Activated T-cell treated with anti-CD3 and anti-CD28 coated beads for 1 hour (primary cell): ENCODE results near the gene DOCK4.

ENCODE experiments used
- DNase-seq: peaks from one replicate; pipeline ENCODE4 v3.0.0-alpha.2; 2020; ENCODE audit warnings: low read depth

Gene DOCK4

DNA sequence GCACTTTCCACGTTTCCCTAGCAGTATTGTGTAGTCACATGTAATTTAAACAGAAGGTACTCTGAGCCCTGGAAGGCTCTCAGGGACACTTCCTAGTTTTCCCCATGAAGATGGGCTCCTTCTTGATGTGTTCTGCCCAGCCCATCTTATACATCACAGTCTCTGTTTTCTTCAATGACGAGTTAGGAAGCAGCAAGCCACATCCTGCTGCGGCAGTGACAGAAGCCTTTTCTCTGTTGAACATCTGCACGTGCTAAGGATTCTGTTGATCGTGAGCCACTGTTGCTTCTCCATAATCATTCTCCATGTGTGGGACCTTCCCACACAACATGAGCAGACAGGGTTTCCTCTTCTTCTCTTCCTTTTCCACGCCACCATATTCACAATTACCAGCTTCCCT, 346.0 kb downstream of the DOCK4 start:
- no peak for DNase-seq

DNA sequence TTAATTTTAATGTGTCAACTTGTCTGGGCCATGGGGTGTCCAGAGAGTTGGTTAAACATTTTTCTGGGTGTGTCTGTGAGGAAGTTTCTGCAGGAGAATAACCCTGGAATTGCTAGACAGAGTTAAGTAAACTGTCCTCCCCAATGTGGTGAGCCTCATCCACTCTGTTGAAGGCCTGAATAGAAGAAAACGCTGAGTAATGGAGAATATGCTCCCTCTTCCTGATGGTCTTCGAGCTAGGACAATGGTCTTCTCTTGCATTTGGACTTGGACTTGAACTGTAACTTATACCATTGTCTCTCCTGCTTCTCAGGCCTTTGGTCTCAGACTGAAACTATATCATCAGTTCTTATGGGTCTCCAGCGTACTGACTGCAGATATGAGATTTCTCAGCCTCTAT, 347.9 kb downstream of the DOCK4 start:
- no peak for DNase-seq

DNA sequence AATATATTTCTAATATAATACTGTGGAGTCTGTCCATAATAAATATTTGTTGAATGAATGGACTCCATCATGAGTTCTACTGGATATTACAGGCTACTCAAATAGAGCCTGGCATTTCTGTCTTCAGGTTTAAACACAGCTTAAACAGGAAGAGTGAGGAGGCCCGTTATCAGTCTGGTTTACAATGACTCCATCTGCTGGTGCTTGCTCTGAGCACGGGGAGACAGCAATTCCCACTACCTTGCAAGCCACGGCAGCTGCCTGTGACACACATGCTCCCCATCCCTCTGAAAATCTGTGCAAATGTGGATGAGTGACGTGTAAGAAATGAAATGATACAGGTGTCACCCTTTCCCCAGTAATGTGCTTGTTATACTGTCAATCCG, 350.4 kb downstream of the DOCK4 start:
- no peak for DNase-seq

DNA sequence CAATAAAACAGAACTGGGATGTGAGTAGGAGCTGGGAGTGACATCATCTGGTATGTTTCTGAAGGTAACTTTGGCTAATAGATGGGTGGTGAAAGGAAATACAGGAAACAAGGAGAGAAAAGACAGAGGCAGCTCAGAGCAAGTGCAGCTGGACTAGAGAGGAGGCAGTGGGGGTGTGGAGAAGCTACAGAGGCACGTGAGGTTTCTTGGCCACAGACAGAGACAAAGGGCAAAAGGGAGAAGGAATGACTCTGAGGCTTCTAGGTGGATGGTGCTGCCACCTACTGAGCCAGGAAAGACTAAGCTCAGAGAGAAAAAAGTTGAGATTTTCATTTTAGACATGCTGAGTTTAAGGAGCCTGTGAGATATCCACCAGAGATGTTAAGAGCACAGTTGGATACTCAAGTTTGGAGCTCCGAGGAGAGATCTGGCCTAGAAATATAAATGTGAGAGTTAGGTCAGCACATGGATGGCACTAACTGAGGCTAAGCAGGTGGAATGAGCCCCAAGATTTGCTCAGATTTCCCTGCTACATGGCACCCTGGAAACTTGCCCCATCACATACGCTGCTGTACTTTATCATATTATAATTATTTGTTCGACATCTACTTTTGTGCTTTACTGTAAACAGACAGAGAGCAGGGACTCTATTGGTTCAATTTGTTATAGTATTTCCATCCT, 350.9 kb downstream of the DOCK4 start:
- DNase-seq: no peak

DNA sequence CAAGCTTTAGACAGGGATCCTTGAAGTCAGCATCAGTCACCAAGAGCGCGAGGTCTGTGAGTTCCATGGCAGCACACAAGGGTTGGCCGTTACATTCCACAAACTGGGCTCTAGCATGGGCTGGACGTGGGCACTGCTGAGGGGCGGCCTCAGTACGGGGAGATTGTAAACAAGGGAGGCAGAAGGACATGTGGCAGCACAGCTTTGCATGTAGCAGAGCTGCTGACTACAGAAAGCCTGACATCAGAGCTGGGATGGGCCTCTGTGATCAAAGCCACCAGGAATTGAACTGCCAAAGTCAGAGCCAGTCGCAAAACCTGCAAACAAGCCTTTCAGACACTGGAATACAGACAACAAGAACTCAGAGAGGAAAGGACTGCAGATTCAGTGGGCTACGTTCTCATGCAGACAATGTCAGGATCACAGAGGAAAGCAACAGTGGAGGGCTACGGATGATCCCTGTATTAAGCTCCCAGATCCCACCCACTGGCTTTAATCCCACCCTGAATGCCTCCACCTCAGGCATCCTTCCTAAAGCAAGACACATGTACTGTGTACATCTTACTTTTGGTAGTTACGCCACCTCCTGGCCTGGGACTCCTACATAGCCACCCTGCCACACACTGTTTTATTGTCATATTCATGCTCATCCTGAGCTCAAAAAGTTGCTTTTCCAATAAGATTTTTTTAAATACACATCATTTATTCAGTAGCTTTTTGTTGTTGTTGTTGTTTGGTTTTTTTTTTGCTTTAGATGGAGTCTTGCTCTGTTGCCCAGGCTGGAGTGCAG, 352.8 kb downstream of the DOCK4 start:
- no peak for DNase-seq

DNA sequence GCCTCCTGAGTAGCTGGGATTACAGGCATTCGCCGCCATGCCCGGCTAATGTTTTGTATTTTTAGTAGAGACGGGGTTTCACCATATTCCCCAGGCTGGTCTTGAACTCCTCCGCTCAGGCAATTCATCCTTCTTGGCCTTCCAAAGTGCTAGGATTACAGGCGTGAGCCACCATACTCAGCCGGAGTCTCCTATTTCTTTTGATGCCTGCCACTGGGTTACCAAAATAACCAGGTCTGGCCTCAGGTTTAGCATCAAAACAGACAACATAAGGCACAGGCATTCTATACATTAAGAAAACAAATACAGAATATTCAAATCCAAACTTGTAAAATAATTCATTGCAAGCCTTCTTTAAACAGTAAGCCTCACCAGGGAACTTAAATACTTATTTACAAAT, 354.1 kb downstream of the DOCK4 start:
- no peak for DNase-seq

DNA sequence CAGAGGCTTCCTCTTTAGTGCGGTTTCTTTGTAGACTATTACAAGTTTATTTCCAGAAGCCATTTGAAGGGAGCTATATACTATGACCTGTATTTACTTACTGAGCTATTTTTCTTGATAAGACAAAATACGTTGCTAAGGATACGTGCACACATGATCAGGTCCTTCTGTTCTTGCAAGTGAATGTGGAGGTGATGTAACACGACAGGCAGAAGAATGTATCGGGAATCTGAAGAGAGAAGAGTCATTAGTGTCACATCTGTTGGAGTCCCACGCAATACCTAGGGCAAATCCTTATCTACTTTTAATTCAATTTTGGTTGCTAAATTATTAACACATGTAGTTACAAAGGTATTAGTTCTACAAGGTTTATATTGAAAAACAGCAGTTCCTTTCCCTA, 359.3 kb downstream of the DOCK4 start:
- DNase-seq: no peak

DNA sequence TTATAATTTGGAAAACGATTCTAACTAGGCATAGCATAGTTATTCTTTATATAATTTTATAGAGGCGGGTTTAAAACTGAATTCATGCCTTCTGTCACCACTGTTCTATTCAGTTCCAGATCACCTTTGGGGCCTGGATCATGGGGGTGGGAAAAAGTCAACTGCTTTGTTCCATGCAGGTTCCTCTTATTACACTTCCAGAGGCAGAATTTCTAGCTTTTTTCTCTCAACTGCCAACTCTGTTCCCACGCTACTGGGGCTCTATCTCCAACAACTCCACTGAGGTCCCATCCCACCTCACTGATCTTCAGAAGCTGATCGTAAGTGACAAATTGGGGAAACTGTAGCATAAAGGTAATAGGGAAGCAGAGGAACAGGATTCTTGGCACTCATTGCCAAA, 360.3 kb downstream of the DOCK4 start:
- no peak for DNase-seq

DNA sequence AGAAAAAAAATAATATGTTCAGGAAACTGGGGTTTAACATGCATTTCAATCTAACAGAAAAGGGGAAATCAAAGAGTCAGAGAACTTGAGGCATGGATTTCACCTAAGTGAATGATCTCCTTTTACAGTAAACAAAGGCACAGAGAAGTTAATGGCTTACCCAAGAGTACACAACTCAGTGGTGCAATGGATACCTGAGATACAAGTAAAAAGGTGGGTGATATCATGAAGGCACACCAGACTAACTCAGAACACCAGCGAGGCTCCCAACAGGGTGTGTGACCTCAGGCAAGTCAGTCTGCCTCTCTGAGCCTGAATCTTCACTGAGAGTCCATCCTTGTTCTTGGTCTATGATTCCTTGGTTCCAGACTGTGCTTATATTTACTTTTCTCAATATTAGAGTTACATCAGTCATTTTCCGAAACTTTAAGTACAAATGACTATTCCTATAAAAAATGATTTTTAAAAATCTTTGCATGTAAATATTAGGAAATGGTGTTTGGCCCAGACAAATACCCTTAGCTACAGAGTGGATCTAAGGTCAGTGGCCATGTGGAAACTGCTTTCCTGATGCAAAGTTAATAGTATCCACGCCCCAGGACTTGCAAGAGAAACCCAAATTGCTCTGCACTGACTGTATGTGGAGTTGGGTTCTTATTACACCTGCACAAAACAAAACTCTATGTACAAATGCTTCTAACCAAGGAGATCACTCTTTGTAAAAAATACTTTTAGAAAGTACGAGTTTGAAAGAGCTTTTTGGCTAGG, 361.1 kb downstream of the DOCK4 start:
- no peak for DNase-seq

DNA sequence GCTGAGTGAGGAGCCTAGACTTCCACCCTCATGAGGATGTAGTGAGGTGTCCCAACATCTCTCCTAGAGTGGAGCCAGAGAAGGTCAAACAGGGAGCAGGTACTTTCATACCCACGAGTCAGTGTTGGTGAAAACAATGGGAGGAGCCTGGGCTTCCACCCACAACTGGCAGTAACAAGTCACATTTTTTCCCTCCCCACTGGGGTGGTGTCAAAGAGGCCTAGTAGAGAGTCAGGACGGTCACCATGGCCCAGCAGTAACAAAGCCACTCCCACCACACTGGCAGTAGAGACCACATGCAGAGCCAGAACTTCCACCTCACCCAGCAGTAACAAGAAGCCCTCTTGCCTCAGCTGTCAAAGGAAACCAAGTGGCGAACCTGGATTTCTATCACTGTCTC, 363.7 kb downstream of the DOCK4 start:
- DNase-seq: no peak

DNA sequence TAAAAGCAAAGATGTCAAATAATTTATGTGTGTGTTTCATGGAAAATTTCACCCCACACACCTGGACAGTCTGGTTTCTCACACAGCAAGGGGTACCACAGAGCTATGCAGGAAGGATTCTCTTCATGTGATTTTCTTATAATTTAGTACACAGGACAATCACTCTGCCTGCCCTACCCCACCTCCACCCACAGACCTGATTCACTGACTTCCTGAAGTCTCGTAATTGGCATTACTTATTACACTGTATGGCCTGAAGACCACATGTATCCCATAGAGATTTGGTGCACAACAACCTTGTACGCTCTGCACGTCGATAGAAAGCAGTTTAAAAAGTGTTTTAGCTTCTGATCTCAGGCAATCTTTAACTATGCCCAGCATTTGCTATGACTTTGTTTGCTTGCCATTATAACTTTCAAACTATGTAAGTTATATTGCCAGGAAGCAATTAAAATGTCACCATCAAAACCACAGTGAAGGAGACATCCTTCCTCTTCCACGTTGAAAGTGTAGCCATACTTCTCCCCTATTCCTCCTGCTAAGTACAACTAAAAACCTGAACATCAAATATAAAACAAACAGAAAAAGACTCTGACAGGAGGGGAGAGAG, 364.5 kb downstream of the DOCK4 start:
- DNase-seq: no peak

DNA sequence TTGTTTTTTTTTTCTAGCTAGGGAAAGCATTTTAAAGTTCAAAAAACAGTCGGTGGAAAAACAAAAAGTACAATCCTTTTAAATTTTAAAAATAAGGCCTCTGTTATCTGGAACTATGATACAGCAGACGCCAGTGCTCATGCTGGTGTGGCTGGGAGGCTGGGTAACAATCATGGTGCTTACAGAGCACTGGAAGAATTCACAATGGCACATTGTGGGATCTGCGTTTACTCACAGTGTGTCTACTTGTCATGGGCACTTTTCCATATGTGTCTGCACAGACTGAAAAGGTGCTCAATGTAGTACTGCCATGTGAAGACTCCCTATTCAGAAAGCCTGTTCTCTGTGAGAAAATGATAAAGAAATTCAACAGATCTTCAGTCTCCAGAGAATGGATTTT, 365.7 kb downstream of the DOCK4 start:
- no peak for DNase-seq

DNA sequence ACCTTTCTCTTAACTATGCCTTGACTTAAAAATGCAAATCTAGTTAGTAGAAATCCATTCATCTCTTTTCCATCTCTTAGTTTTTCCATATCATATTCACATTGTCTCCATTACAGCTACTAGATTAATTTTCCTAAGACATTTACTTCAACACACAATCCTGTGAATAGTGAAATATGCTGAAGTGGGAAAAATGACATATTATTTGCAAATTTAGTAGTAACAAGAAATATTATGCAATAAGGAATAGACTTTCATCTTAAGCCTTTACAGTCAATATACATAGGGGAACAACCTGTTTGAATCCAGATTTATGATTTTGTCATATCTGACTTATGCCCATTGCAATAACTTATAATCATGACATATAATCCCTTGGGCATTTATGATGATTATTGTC, 366.9 kb downstream of the DOCK4 start:
- DNase-seq: no peak

DNA sequence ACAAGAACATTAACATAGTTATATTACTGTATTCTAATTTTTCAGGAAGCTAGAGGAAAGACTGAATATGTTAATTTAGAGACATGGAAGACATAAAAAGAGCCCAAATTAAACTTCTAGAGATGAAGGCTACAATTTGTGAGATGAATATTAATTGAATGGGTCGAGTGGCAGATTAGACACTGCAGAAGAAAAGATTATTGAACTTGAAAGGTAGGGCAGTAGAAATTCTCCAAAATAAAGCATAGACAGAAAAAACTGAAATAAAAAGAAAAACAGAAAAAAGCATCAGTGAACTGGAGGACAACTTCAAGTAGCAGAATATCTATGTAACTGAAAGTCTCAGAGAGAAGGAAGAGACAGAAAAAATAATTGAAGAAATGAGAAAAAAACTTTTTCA, 369.6 kb downstream of the DOCK4 start:
- DNase-seq: no peak

DNA sequence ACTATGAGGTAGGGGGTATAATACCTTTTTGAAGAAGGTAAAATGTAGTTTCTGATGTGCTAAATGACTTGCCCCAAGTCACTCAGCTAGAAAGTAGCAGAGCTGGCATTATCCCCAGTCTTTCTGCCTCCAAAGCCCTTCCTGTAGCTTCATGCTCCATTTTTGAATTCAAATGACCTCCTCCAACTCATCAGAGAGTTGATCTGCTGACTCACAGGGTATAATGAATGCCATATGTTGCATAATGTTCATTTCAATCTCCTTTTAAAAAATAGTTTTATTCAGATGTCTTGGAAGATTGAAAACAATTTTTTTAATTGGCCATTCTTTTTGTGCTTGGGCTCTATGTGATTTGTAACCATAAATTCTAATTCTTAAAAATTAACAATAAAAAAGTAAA, 371.1 kb downstream of the DOCK4 start:
- no peak for DNase-seq

DNA sequence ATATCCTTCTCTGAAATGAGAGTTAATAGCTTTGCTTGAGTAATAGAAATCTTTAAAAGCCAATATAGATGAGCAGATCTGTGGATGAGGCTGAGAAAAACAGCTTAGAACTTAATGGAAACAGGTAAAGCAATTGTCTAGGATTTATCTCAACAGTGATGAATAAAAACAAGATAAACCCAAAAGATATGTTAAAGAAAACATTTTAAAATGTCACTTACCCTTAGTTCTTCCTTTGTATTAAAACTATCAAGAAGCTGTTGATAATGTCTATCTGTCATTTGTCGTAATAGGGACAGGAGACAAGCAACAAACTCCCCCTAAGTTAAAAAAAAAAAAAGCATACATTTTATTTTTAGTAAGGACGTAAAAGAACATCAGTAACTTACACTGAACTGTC, 371.8 kb downstream of the DOCK4 start:
- no peak for DNase-seq

DNA sequence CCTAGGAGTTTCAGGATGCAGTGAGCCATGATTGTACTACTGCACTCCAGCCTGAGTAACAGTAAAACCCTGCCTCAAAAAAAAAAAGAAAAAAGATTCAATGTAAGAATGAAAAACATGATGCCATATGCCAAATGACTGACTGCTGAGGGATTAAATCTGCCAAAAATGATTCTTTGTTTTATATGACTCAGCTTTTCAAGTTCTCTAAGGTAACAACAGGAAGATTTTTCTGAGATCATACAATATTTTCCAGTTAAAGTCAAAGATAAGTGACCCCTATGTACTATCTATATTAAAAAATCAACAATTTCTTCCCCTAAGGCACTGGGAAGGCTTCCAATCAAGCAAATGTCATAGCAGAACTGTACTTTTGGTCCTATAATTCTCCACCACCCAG, 372.7 kb downstream of the DOCK4 start:
- no peak for DNase-seq

DNA sequence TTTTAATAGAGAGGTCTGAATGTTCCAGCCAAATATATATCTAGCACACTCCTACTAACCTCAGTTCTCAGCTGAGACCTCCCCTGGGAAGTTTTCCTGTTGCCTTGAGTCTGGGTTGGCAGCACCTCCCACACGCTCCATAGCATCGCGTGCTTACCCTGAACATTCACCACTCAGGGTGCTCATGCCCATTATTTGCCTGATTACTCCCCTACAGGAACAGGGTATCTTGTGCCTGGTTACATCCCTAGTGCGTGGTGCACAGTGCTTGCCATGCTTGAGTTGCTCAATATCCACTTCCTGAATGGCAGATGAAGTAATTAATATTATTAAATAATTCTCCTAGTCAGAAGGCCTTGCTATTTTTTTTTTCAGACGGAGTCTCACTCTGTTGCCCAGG, 374.0 kb downstream of the DOCK4 start:
- no peak for DNase-seq

DNA sequence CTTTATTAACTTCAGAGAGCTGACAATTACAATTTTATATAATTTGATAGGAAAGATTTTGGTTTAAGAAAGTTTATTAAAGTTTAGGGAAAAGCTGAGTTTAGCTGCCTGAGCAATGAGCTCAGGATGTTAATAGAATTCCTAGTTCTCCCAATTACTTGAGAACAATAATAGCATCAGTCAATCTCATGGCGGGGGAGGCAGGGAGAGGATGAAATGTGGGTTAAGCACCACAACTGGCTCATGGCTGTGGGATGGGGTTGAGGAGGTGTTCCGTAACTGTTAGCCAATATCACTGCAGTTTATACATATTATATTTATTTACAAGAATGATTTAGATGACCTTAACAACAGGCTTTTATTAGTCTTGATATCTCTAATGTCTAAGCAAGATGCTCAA, 377.0 kb downstream of the DOCK4 start:
- DNase-seq: no peak

DNA sequence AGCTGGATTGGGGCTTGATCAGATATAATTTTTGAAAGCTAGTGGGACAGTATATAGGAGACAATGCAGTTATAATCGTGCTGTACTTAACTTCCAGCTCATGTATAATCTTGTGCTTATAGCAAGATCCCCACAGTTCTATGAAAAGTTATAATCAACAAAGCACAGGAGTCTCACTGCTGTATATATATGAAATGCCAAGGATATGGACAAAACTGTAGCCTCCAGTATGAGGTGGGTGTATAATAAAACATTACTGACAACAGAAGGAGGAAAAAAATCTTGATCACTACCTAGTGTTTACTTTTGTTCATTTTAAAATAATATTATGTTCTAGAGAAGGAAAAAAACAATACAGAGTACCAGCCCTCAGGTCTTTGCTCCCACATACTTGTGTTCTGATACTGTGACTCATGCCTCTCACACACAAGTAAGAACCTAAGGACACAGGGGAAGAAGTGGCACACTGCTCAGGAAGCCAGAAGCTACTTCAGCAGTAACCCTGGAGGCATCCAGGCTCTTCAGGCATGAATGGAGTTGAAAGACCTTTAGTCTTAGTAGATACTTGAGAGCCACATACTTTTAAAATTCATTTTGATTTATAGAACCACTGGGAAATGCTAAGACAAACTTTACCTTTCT, 378.2 kb downstream of the DOCK4 start:
- no peak for DNase-seq

DNA sequence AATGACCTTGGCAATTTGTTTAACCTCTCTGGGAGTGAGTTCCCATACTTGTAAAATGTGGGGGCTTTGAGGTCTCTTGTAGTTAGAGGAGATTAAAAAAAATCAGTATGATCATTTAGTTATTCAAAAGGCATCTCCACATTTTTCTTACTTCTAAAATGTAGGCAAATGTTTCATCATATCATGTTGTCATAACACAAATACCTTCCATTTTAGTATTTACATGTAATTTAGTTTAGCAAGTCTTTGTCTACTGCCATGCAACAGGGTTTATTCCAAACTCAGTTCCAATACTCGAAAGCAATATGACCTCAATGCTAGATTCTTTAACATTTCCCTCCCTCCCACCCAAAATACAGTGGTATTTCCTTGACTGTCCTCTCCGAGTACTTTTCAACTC, 381.2 kb downstream of the DOCK4 start:
- DNase-seq: no peak

DNA sequence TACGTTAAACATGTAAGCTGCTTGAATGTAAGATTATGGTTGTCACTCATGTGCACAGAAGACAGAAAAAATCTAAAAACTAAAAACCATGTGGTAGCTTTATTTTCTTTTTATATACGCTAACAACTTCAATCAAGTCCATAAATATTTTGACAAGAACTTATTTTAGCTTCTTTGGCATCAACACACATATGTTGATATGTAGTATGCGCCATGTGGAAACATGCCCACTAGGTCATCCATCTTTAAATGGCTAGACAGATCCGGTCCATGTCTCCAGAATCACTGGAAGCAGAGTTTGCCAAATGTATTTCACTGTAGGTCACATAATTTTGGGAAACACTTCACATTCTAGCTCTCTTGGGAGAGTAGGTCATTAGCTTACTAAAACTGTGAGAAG, 382.4 kb downstream of the DOCK4 start:
- DNase-seq: no peak
